DMS114 treated with DMSO at 0.1 percent for 48 hours (cell line): ENCODE results near the gene ZNF837.
"Not testable (repeated sequence)": the region's sequence is repeated elsewhere in the genome, so short reads cannot be mapped to it uniquely, and the experiment has no call there.

Experiments
- DNase-seq: peaks from one replicate; lab custom pipeline; 2025; ENCODE audit not compliant: unreplicated experiment; lab: John Stamatoyannopoulos, UW

Gene ZNF837

GRCh38 chr19:58396691-58397532 is 16.1 kb upstream of the ZNF837 start:
- no peak for DNase-seq

DNA sequence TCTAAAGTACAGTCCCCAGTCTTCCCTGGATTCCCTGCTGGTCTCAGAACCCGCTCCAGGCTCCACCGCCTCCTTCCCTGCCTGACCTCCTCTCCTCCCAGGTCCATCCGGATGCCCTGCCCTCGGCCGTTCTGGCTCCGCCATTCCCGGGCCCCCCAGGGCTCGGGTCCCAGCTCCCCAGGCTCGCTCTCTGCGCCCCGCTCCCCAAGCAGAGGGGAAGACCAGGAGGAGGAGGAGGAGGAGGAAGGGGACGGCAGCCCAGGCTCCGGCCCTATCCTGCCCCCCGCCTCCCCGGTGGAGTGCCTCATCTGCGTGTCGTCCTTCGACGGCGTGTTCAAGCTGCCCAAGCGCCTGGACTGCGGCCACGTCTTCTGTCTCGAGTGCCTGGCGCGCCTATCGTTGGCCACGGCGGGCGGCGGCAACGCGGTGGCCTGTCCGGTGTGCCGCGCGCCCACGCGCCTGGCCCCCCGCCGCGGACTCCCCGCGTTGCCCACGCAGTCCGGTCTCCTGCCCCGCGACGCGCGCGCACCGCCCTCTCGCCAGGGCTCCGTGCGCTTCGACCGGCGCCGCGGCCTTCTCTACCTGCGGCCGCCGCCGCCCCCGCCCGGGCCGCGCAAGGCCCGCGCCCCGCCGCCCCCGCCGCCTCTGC is 15.3 kb upstream of the ZNF837 start:
- no peak for DNase-seq

- no peak for DNase-seq
These were observed 14.6 kb upstream of the ZNF837 start, which contains the start of gene RNF225 for GRCh38 chr19:58395220-58395978. Gene RNF225 (plus strand): TSS chr19:58395656. CDS start chr19:58396090, 434 bp downstream.

GRCh38 chr19:58394821-58395219 is 14.0 kb upstream of the ZNF837 start:
- DNase-seq = no peak

DNA sequence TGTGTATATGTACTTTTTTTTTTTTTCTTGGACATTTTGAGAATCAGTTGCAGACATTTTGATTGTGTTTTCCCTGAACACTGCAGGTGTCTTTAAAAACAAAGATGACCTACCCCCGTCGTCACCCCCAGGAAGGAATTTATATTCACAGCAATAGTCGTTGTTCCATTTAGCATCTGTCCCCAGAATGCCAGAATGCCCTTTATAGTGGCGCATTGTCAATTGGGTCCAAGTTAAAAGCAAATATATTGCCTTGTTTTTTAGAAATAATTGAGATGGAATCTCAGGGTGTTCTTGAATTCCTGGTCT is 12.8 kb upstream of the ZNF837 start:
- DNase-seq = no peak

DNA sequence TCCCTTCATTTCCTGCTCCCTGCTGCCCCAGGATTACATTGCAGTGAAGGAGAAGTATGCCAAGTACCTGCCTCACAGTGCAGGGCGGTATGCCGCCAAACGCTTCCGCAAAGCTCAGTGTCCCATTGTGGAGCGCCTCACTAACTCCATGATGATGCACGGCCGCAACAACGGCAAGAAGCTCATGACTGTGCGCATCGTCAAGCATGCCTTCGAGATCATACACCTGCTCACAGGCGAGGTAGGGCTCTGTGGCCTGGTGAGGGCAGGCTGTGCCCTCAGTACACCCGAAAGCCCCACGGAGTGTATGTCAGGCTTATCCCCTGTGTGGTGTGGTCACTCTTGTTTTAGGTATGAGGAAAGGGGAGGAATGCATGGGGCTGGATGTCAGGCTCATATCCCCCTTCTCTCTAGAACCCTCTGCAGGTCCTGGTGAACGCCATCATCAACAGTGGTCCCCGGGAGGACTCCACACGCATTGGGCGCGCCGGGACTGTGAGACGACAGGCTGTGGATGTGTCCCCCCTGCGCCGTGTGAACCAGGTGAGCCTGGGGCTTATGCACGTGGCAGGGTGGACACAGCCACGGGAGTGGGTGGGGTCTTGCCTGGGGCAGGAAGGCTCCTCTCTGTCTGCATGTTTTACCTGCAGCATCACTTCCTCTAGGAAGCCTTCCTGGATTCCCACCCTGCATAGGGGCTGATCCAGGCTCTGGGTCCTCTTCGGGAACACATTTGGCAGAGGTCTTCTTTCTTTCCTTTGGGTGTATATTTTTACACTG is 12.3 kb upstream of the ZNF837 start:
- no peak for DNase-seq

DNA sequence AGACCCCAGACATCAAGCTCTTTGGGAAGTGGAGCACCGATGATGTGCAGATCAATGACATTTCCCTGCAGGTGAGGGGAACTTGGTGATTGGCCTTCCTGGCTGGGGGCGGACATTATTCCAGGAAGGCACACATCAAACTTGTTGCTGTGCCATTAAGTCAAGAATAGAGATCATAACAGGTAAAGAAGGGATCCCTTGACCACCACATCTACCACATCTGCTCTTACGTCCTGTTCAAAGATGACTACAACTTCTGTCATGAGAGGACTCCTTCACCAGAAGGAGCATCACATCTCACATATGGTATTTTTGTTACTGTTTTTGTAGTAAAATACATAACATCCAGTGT is 7.3 kb upstream of the ZNF837 start:
- DNase-seq = no peak

DNA sequence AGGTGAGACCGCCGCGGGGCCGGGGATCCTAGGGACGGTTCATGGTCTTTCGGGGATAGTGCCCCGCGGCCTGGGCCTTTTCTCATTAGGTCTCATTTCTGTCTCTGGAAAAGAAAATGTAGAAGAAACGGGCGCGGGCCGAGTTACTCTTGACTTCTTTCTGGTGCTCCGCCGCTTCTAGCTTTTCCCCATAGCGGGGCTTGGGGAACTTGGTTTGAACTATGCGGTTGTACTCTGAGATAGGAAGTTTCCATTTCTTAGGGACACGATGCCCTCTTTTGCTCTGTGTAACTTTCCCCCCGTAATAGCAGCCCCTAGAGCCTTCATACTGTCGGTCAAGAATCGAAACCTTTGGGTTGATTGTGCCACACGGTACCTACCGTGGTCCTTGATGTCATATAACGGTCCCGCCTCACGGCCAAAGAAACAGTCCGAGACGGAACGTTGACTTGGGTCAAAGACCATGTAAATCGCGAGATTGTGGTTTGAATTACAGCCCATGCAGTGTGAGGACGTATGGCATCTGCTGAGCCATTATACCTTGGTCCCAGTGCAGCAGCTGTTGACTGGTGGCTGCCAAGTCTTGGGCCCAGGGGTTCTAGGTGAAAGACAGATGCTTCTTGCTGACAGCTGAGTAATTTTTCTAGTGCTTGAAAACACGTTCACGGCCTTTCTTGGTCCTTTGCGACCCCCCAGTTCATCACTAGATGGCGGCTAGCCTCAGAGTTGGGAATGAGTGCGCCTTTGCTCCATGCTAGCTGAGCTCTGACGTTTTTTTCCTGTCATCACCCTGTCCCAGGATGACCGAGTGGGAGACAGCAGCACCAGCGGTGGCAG is 6.7 kb upstream of the ZNF837 start:
- DNase-seq = no peak

- peak; percentile 98 for DNase-seq
These were observed 5.9 kb upstream of the ZNF837 start, which contains the start of gene RPS5 for GRCh38 chr19:58386576-58387337. Gene RPS5 (plus strand): TSS chr19:58387269. CDS start chr19:58388138, 869 bp downstream.

- no peak for DNase-seq
These were observed 5.2 kb upstream of the ZNF837 start for GRCh38 chr19:58385891-58386575.

GRCh38 chr19:58385313-58385890 is 4.6 kb upstream of the ZNF837 start:
- no peak for DNase-seq

DNA sequence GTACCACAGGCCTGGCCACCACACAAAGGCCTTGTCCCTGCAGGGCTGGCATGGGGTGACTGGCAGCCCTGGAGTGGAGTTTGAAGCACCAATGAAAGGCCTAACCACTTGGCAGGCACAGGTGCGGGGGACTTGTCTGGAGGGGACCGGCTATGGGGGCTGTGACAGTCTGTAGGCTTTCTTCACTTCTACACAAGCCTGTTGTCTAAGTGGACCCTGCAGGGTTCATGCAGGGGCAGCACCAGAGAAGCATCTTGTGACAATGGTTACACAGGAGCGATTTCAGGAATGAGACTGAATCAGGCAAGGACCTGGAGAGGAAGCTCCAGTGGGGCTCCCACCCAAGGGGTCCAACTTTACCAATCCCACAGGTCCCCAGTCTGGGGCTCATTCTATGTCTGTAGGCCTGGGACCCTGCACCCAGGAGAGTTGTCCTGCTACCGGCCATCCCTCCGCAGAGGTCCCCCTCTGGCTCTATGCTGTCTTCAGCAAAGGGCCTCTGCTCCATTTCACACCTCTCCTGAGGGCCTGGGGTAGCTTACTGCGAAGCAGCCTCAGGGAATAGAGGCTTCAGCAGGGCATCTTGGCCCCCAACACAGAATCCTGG is 2.3 kb upstream of the ZNF837 start:
- no peak for DNase-seq

DNA sequence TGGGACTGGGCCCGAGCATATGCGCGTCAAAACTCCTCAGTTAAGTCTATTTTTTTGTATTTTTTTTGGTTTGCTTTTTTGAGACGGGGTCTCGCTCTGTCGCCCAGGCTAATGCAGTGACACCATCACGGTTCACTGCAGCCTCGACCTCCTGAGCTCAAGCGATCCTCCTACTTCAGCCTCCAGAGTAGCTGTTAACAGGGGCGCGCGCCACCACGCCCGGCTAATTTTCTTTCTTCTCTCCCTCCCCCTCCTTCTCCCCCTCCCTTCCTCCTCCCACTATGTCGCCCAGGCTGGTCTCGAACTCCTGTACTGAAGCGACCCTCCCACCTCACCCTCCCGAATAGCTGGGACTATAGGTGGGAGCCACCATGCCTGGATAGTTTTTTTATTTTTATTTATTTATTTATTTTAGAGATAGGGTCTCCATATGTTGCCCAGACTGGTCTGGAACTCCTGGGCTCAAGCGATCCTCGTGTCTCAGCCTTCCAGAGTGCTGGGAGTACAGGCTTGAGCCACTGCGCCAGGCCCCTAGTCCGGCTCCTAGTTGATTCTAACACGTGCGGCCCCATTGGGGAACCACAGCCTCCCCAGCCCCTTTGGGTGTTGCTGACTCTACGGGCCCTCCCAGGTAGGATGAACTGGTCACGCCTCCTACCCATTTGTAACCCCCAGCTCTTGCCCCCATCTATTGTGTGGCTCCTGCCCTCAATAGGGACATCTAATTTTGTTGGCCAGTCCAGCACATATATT is 806 bp upstream of the ZNF837 start:
- no peak for DNase-seq

DNA sequence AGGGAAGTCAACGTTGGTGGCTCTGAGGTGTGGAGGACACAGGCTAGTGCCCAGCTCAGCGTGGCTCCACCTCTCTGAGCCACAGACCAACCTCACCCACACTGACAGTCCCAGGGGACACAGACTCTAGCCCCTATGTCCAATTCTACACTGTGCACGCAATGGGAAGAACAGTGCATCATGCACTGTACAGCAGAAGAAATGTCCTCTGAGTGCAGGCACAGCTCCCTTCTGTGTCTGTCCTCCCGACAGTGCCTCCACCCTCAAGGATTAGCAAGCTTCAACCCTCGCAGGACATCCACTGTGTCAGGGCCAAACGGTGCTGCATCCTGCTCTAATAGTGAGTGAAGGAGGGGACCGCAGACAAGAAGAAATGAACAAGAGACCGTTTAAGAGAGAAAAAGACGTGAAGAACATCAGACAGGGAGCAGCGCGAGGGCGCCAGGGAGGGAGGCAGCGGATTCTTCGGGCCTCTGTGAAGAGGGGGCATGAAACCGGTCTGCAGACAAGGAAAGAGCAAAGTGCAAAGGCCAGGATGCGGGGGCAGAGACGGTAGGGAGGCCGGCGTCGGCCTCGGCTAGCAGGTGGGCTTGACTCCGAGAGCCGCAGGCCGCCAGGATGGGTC is 681 bp downstream of the ZNF837 start:
- no peak for DNase-seq

GRCh38 chr19:58379246-58379645 is 1.6 kb downstream of the ZNF837 start:
- no peak for DNase-seq

DNA sequence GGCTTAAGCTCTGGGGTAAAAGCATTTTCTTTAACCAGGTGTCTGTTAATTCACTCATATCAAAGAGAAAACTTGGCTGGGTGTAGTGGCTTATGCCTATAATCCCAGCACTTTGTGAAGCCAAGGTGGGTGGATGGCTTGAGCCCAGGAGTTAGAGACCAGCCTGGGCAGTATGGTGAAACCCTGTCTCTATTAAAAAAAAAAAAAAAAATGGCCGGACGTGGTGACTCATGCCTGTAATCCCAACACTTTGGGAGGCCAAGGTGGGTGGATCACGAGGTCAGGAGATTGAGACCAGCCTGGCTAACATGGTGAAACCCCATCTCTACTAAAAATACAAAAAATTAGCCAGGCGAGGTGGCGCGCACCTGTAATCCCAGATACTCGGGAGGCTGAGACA is 4.1 kb downstream of the ZNF837 start:
- DNase-seq = not testable (repeated sequence)

DNA sequence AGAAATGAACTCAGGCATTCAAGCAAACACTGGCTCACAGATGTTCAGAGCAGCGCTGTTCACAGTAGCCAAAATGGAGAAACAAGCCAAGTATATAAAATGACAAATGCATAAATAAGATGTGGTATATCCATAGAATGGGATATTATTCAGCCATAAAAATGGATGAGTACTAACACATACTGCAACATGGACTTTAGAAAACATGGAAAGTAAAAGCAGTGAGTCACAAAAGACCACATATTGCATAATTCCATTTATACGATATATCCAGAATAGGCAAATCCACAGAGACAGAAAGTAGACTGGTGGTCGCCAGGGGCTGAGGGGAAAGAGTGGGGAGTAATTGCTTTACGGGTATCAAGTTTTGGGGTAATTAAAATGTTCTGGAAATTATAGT is 6.6 kb downstream of the ZNF837 start:
- no peak for DNase-seq
